ENCODE data around the gene PPM1B.
"Not testable (repeated sequence)": the region's sequence is repeated elsewhere in the genome, so short reads cannot be mapped to it uniquely, and the experiment has no call there.

DNA sequence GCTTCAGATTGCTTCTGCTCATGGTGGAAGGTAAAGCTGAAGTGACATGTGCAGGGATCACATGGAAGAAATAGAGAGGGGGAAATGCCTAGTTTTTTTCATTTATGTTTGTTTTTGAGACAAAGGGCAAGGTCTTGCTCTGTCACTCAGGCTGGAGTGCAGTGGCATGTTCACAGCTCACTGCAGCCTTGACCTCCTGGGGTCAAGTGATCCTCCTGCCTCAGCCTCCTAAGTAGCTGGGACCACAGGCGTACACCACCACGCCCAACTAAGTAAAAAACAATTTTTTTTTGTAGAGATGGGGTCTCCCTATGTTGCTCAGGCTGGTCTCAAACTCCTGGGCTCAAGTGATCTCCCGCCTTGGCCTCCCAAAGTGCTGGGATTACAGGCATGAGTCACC is 87.0 kb downstream of the PPM1B start:
- TF ChIP-seq, protein P1, sequence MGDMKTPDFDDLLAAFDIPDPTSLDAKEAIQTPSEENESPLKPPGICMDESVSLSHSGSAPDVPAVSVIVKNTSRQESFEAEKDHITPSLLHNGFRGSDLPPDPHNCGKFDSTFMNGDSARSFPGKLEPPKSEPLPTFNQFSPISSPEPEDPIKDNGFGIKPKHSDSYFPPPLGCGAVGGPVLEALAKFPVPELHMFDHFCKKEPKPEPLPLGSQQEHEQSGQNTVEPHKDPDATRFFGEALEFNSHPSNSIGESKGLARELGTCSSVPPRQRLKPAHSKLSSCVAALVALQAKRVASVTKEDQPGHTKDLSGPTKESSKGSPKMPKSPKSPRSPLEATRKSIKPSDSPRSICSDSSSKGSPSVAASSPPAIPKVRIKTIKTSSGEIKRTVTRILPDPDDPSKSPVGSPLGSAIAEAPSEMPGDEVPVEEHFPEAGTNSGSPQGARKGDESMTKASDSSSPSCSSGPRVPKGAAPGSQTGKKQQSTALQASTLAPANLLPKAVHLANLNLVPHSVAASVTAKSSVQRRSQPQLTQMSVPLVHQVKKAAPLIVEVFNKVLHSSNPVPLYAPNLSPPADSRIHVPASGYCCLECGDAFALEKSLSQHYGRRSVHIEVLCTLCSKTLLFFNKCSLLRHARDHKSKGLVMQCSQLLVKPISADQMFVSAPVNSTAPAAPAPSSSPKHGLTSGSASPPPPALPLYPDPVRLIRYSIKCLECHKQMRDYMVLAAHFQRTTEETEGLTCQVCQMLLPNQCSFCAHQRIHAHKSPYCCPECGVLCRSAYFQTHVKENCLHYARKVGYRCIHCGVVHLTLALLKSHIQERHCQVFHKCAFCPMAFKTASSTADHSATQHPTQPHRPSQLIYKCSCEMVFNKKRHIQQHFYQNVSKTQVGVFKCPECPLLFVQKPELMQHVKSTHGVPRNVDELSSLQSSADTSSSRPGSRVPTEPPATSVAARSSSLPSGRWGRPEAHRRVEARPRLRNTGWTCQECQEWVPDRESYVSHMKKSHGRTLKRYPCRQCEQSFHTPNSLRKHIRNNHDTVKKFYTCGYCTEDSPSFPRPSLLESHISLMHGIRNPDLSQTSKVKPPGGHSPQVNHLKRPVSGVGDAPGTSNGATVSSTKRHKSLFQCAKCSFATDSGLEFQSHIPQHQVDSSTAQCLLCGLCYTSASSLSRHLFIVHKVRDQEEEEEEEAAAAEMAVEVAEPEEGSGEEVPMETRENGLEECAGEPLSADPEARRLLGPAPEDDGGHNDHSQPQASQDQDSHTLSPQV (IDR thresholded peaks at IDR 0.05): not testable (repeated sequence)
- TF ChIP-seq, protein P2, sequence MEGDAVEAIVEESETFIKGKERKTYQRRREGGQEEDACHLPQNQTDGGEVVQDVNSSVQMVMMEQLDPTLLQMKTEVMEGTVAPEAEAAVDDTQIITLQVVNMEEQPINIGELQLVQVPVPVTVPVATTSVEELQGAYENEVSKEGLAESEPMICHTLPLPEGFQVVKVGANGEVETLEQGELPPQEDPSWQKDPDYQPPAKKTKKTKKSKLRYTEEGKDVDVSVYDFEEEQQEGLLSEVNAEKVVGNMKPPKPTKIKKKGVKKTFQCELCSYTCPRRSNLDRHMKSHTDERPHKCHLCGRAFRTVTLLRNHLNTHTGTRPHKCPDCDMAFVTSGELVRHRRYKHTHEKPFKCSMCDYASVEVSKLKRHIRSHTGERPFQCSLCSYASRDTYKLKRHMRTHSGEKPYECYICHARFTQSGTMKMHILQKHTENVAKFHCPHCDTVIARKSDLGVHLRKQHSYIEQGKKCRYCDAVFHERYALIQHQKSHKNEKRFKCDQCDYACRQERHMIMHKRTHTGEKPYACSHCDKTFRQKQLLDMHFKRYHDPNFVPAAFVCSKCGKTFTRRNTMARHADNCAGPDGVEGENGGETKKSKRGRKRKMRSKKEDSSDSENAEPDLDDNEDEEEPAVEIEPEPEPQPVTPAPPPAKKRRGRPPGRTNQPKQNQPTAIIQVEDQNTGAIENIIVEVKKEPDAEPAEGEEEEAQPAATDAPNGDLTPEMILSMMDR (IDR thresholded peaks at IDR 0.05 in 2 of 3, conservative IDR thresholded peaks at IDR 0.05 in 1 of 3; ENCODE audit: control insufficient read depth in 2 of 3, extremely low read depth in 1 of 3, insufficient read depth in 1 of 3, low read depth in 3 of 3, low read length in 3 of 3): not testable (repeated sequence)
- not testable (repeated sequence) for TF ChIP-seq POLR2AphosphoS5 (IDR thresholded peaks at IDR 0.05; ENCODE audit: low read length); POLR2A (IDR thresholded peaks at IDR 0.05; ENCODE audit: low read depth, low read length); TARDBP (IDR thresholded peaks at IDR 0.05; ENCODE audit: borderline replicate concordance); YY1 (IDR thresholded peaks at IDR 0.05; ENCODE audit: low read depth, low read length); SP1 (IDR thresholded peaks at IDR 0.05; ENCODE audit: low read depth, low read length); RB1 (IDR thresholded peaks at IDR 0.05; ENCODE audit: borderline replicate concordance); RFX5 (IDR thresholded peaks at IDR 0.05; ENCODE audit: low read depth, low read length); TBL1XR1 (IDR thresholded peaks at IDR 0.05; ENCODE audit: low read depth, low read length); ATF7 (IDR thresholded peaks at IDR 0.05; ENCODE audit: low read depth); RUNX3 (IDR thresholded peaks at IDR 0.05; ENCODE audit: low read length)

Measured in GM12878 (cell line).